SW480 (cell line): Measurements from ENCODE around the gene TNPO2.
A peak's percentile ranks its signal among the peaks of the same experiment; 100 is the strongest.
"Not testable (repeated sequence)": the region's sequence is repeated elsewhere in the genome, so short reads cannot be mapped to it uniquely, and the experiment has no call there.

Experiments
- DNase-seq: peaks from one replicate; pipeline ENCODE4 v3.0.0-alpha.2; 2016; ENCODE audit warnings: low spot score

The TNPO2 gene

DNA sequence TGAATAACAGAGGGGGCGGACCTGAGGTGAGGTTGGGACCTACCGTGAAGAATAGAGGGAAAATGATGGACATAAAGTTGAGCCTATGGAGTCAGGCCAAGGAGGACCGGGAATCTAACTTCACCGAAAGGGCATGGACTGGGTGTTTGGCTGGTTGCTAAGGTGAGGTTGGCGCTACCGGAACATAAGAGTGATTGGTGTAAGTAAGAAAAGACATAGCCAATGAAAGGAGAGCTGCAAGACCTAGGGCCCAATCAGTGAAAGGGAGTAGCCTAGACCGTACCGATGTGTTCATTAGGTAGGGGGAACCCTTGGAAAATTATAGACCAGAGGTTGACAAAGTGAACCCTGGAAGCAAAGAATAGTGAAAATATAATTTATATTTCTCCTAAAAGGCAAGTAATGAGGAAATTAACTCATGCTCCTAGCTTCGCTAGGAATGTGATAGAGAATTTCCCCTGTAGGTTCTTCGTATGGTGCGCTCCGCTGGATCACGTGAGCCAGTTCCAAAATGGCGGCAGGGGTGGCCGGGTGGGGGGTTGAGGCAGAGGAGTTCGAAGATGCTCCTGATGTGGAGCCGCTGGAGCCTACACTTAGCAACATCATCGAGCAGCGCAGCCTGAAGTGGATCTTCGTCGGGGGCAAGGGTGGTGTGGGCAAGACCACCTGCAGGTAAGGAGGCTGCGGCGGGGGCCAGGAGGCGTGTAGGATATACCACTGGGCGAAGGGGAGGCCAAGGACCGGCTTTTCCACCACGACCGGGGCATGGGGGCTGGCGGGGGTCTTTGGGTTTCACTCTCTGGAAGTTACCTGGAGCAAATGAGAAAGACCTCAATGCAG lies 13.5 kb upstream of the TNPO2 start, which contains the start of gene GET3:
Gene GET3, plus strand, starts transcription at position 503 of the 840 bp plus-strand sequence. Its CDS starts 9 bp downstream, at position 512.
- peak; percentile 100 for DNase-seq

- peak; percentile 57 for DNase-seq
Measured at GRCh38 chr19:12733369-12734214, 9.9 kb upstream of the TNPO2 start.

DNA sequence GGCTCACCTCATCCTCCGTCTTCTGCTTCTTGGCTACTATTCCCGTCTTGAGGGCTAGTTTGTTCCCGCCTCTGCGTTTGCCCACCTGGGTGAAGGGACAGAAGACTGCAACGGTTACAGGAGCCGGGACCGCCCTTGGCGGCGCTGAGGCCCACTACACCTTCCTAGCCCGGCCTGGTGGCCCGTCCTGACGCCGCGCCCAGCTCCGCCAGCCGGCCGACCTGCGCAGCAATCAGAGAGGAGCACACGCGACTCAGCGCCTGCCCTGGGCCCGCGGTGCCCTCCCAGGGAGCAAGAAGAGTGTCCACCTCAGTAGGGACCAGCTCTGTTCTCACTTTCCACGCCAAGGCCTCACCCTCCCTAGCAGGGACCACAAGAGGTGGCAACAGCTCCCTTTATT lies 7.6 kb upstream of the TNPO2 start:
- no peak for DNase-seq

DNA sequence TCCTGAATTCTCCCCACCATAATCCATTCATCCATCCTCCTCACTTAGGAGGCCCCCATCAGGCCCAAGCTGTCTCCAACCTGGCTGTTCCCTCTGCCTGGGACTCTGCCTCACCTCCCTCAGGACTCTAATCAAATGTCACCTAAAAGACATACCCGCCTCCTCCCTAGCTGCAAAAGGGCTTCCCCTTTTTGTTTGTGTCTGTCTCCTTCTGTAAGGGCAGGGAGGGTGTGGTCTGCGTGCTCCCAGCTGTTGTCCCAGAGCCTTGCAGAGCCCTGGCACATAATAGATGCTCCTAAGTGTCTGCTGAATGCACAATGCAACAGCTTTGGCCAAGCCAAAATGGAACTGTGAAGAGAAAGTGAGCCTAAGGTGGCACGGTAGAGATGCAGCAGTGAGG lies 6.3 kb upstream of the TNPO2 start:
- DNase-seq, result no peak

DNA sequence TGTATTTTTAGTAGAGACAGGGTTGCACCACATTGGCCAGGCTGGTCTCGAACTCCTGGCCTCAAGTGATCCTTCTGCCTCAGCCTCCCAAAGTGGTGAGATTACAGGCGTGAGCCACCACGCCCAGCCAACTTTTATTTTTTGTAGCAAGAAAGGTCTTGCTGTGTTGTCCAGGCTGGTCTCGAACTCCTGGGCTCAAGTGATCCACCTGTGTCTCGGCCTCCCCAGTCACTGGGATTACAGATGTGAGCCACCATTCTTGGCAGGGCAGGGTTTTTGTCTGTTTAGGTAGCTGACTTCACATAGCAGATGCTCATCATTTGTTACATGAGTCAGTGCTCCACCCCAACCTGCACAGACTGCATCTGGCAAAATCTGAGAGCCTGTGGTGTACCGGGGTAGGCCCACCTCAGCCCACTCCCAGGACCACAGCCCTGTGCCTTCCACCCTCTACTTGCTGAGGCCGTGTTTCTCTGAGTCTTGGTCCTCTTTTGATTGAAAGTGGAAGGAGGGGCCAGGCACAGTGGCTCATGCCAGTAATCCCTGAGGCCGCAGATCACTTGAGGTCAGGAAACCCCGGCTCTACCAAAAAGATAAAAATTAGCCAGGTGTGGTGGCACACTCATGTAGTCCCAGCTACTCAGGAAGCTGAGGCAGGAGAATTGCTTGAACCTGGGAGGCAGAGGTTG lies 4.2 kb upstream of the TNPO2 start:
- DNase-seq, result no peak

DNA sequence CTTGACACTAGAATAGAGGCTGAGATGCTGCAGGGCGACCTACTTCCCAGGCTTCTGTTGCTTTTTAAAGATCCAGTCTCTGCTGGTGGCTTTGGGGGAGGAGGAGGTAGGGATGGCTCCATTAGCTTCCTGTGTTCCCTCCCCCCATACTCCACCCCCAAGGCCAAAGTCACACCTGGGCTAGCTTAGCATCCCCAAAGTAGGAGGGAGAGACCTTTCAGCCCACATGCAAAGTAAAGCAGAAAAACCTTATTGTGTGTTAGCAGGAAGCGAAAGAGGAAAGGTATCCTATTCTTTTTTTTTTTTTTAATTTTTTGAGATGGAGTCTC lies 3.2 kb upstream of the TNPO2 start:
- DNase-seq, result no peak

DNA sequence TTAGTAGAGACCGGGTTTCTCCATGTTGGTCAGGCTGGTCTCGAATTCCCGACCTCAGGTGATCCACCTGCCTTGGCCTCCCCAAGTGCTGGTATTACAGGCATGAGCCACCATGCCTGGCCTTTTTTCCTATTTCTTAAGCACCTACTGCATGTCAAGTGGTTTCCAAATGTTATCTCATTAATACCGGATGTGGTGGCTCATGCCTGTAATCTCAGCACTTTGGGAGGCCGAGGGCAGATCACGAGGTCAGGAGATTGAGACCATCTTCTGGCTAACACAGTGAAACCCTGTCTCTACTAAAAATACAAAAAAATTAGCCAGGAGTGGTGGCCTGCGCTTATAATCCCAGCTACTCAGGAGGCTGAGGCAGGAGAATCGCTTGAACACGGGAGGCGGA lies 1.9 kb upstream of the TNPO2 start:
- not testable (repeated sequence) for DNase-seq

DNA sequence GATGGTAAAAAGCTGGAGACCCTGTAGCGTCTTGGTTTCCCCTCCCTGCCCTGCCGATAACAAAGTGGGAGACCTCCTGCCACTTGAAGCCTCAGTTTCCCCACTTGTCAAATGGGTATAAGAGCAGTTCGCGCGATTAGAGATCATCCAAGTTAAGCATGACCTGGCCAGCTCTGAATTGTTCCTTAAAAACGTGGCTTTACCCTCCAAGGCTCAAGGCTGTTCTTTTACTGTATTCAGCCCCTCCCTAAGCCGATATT lies 421 bp downstream of the TNPO2 start:
- DNase-seq, result no peak

DNA sequence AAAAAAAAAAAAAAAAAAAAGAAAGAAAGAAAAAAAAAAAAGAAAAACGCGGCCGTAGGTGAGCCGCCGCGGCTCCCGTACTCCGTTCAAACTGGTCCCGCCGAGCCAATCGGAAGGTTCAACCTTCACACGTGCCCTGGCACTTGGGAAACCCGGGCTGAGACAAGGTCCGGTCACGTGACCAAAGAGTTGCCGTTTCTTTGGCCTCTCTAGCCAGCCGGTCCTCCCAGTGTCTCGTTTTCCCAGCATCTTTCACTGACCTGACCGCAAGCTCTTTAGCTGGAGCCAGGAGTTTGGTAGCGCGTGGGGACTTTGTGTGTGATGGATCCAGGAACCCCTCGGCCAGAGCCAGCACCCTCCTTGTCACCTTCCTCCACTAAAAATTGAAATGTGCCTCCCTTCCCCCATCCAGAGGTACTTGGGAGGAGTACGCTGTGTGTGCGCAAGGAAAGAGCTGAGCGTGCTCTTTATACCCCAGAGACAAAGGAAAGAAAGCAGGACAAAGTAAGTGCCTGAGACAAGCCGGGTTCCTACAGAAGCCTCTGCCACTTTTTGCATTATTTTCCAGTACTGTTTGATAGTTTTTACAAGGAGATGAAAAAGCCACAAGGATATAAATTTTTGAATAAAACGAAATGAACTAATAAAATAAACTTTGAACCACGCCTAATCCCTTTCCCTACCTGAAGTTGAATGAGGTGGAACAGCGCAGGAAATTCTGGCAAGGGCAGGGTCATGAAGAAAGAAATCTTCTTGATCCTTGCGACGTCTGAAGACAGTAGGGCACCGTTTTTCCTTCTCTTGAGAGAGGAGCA lies 959 bp downstream of the TNPO2 start:
- peak; percentile 98 for DNase-seq

GRCh38 chr19:12721656-12722565 lies 1.8 kb downstream of the TNPO2 start:
- DNase-seq, result no peak

DNA sequence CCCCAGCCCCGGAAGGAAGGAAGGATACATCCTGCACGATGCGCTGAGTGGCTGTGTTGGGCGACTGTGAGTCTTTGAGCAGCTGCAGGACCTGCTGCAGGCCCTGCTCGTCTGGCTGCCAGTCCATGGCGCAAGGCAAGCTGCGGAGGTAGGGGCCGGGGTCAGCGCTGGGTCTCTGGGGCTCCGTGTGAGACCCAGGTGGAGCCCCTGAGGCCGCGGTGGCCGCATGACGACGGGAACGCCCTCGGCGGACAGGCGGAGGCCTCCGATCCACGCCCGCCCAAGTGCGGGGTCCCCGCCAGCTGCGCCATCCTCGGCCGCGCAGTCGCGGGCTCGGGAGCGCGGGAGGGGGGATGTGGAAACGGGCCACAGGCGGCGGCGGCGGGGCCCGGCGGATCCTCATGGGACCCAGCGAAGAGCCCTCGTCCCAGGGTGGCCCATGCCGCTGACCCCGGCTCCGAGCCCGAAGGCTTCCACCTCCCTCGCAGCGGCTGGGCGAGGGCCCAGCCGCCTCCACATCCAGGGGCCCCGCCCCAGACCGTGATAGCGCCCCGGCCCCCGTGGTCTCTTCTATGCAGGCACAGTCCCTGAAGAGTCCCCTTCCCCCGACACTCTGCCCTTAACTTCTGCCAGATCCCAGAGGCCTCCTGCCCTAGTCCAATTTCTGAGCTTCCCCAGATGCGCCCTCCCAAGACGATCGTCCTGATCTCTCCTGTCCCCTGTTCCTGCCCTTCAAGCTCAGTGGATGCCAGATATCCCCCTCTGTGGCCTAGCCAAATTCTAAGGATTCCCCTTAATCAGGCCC lies 2.7 kb downstream of the TNPO2 start:
- DNase-seq, result no peak

- DNase-seq, result no peak
Measured at GRCh38 chr19:12720296-12720695, 3.4 kb downstream of the TNPO2 start.

DNA sequence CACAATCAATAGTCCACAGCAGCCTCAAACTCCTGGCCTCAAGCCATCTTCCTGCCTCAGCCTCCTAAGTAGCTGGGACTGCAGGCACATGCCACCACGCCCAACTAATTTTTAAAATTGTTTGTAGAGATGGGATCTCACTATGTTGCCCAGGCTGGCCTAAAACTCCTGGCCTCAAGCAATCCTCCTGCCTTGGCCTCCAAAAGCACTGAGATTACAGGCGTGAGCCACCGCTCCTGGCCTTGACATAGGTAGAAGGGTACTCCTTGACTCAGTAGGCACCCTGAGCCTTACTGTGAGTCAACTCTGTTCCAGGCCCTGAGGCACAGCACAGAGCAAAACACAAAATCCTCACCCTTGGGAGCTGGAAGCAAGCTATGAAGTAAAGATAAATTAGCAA lies 7.8 kb downstream of the TNPO2 start:
- DNase-seq, result no peak

DNA sequence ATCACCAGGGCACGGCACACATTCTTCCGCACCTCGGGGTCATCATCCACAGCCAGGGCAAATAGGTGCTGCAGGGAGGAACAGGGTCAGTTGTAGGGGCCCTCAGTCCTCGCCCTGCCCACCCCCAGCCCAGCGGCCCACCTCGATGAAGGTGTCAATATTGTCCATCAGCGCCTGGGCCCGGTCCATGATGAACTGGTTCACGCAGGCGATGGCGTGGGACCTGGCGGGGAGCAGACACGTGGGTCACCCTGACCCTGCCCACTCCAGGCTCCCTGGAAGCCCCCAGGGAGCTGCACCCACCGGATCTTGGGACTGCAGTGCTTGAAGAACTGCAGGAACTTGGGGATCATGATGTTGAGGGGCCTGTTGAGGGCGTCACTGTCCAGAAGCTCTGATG lies 8.6 kb downstream of the TNPO2 start:
- no peak for DNase-seq

DNA sequence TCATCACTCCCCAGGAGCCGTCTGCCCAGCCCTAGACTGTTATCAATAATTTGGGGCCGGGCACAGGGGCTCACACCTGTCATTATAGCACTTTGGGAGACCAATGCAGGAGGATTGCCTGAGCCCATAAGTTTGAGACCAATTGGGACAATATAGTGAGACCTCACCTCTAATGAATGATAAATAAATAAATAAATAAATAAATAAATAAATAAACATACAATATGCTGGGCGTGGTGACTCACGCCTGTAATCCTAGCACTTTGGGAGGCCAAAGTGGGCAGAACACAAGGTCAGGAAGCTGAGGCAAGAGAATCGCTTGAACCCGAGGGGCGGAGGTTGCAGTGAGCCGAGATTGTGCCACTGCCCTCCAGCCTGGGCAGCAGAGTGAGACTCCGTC lies 10.4 kb downstream of the TNPO2 start:
- DNase-seq, result not testable (repeated sequence)

- DNase-seq, result not testable (repeated sequence)
Measured at GRCh38 chr19:12712077-12712476, 11.7 kb downstream of the TNPO2 start.

GRCh38 chr19:12711187-12711586 lies 12.5 kb downstream of the TNPO2 start:
- DNase-seq, result no peak

GRCh38 chr19:12708641-12709040 lies 15.1 kb downstream of the TNPO2 start:
- DNase-seq, result no peak

DNA sequence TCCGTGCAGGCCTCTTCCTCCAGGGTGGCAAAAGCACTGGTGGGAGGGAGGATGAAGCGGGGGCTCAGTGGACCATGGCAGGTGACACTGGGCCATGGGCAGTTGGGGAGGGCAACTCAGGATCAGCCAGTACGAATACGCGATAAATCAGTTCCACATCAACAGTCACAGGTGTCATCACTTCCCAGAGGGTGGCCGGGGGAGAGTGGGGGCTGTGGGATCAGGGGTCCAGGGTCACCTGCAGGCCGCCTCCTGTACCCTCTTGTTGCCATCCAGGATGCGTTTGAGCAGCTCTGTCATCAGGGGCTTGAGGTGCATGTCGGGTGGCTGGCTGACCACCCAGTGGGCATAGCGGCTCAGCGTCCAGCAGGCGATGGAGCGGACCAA lies 17.4 kb downstream of the TNPO2 start:
- no peak for DNase-seq

GRCh38 chr19:12705654-12706331 lies 17.9 kb downstream of the TNPO2 start:
- no peak for DNase-seq
